OCI-LY7 (cell line): ENCODE data around the gene CLCN2.

Experiments used
- CTCF ChIP-seq: fragments of 200-600 bp; sonication (generic); conservative IDR thresholded peaks from 2 replicates; pipeline ENCODE4 v1.5.1; 2014; ENCODE audit warnings: mild to moderate bottlenecking, antibody characterized with exemption, low read length, moderate library complexity, mixed read lengths
- EZH2phosphoT487 ChIP-seq: fragments of 200-600 bp; sonication (generic); IDR thresholded peaks from 2 replicates; pipeline ENCODE4 v1.6.1; 2018; ENCODE audit warnings: low read depth, borderline replicate concordance, mild to moderate bottlenecking, mixed run types, antibody characterized with exemption, low read length, moderate library complexity, mixed read lengths

DNA sequence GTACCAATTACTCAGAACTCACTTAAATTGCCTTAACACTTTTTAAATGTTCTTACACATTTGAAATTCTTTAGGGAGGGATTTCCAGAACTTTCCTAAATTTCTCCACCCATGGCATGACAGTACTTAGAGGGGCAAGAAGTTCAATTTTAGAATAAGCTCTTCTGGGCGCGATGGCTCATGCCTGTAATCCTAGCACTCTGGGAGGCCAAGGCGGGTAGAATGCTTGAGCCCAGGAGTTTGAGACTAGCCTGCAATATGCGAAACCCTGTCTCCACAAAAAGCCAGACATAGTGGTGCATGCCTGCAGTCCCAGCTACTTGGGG is 13.4 kb downstream of the CLCN2 start:
- TF ChIP-seq CTCF, result no peak
- TF ChIP-seq EZH2phosphoT487, result no peak
